OCI-LY1 (cell line): ENCODE measurements around the gene ANAPC2.

ENCODE experiments used
- H2AFZ ChIP-seq: fragments of 200-600 bp; sonication (generic), shearing (Covaris generic); 2 replicates; pipeline ENCODE4 v1.6.0; 2014; ENCODE audit warnings: antibody characterized with exemption, mild to moderate bottlenecking, low read length
- H3F3A ChIP-seq: fragments of 200-600 bp; sonication (generic), shearing (Covaris generic); 2 replicates; pipeline ENCODE4 v1.6.0; 2014; ENCODE audit warnings: mild to moderate bottlenecking, antibody characterized with exemption, low read length, moderate library complexity; ENCODE audit not compliant: insufficient read depth
- H3K27ac ChIP-seq: fragments of 200-600 bp; sonication (generic); 2 replicates; pipeline ENCODE4 v1.5.1; 2014; ENCODE audit warnings: low read length, mixed run types, mild to moderate bottlenecking, low read depth; ENCODE audit not compliant: poor library complexity, severe bottlenecking
- H3K27me3 ChIP-seq: fragments of 200-600 bp; sonication (generic); 2 replicates; pipeline ENCODE4 v1.6.0; 2014; ENCODE audit warnings: antibody characterized with exemption, mild to moderate bottlenecking, low read length, moderate library complexity; ENCODE audit not compliant: insufficient read depth
- H3K36me3 ChIP-seq: fragments of 200-600 bp; sonication (generic); 2 replicates; pipeline ENCODE4 v1.6.1; 2014; ENCODE audit warnings: mild to moderate bottlenecking, antibody characterized with exemption, low read length, moderate library complexity, mixed read lengths; ENCODE audit not compliant: insufficient read depth
- H3K4me1 ChIP-seq: fragments of 200-600 bp; sonication (generic); 2 replicates; pipeline ENCODE4 v1.5.1; 2014; ENCODE audit warnings: mild to moderate bottlenecking, low read length, moderate library complexity; ENCODE audit not compliant: insufficient read depth, severe bottlenecking
- H3K4me2 ChIP-seq: fragments of 200-600 bp; sonication (generic), shearing (Covaris generic); 2 replicates; pipeline ENCODE4 v1.6.1; 2014; ENCODE audit warnings: low read length
- H3K4me3 ChIP-seq: fragments of 200-600 bp; sonication (generic); 2 replicates; pipeline ENCODE4 v1.5.1; 2014; ENCODE audit warnings: low read length, low read depth, mild to moderate bottlenecking, mixed read lengths; ENCODE audit not compliant: poor library complexity, severe bottlenecking
- H3K79me2 ChIP-seq: fragments of 200-600 bp; shearing (Covaris generic); 2 replicates; pipeline ENCODE4 v1.6.1; 2016; ENCODE audit warnings: mixed run types, low read length, mixed read lengths; ENCODE audit not compliant: insufficient read depth
- H3K9ac ChIP-seq: fragments of 200-600 bp; sonication (generic), shearing (Covaris generic); 2 replicates; pipeline ENCODE4 v1.6.1; 2014; ENCODE audit warnings: mild to moderate bottlenecking, low read length, mixed read lengths
- H3K9me2 ChIP-seq: fragments of 200-600 bp; sonication (generic), shearing (Covaris generic); 2 replicates; pipeline ENCODE4 v1.6.1; 2014; ENCODE audit warnings: low read depth, mild to moderate bottlenecking, low read length, mixed read lengths
- H3K9me3 ChIP-seq: fragments of 200-600 bp; shearing (Covaris generic); 2 replicates; pipeline ENCODE4 v1.6.1; 2014; ENCODE audit warnings: low read length, mixed read lengths
- H4K20me1 ChIP-seq: fragments of 200-600 bp; sonication (generic), shearing (Covaris generic); 2 replicates; pipeline ENCODE4 v1.6.0; 2016; ENCODE audit warnings: mild to moderate bottlenecking, low read length; ENCODE audit not compliant: insufficient read depth
- CTCF ChIP-seq: fragments of 200-600 bp; sonication (generic), shearing (Covaris generic); IDR thresholded peaks from 2 replicates; pipeline ENCODE4 v1.5.1; 2017; ENCODE audit warnings: mild to moderate bottlenecking, antibody characterized with exemption, low read length, moderate library complexity, mixed read lengths
- EZH2 ChIP-seq: fragments of 200-600 bp; sonication (generic), shearing (Covaris generic); IDR thresholded peaks from 2 replicates; pipeline ENCODE4 v1.8.0; 2017; ENCODE audit warnings: borderline replicate concordance, mixed run types, mild to moderate bottlenecking, antibody characterized with exemption, low read length, moderate library complexity, mixed read lengths

ANAPC2 gene

GRCh38 chr9:137130176-137130755 is 58.1 kb downstream of the ANAPC2 start:
- H3K4me2 ChIP-seq = peak overlapping the region; percentile 96
- H3K4me3 ChIP-seq = peak overlapping the region; percentile 85
- H3K9me2 ChIP-seq = no peaks in the 10 kb centered on the region
- no peak overlapping the region for H3K27ac ChIP-seq
- no peaks in the 10 kb centered on the region for H3K36me3 ChIP-seq
- H2AFZ ChIP-seq = no peak overlapping the region
- peak overlapping the region; percentile 86 for H3K9ac ChIP-seq
- H3K9me3 ChIP-seq = no peaks in the 10 kb centered on the region
- peaks cover 36% of the 10 kb centered on the region for H3K4me1 ChIP-seq
- 0 out of 2 replicates have a peak, but pooled peaks cover 6% of the 10 kb centered on the region for H3K79me2 ChIP-seq
- TF ChIP-seq CTCF (no peak), EZH2 (no peak)
- H3K27me3 ChIP-seq = no peaks in the 10 kb centered on the region
- H3F3A ChIP-seq = no peaks in the 10 kb centered on the region
- no peaks in the 10 kb centered on the region for H4K20me1 ChIP-seq

- H3K9me3 ChIP-seq = no peaks in the 10 kb centered on the region
- H3K79me2 ChIP-seq = 0 out of 2 replicates have a peak, but pooled peaks cover 6% of the 10 kb centered on the region
- H3K4me3 ChIP-seq = peak overlapping the region; percentile 85
- TF ChIP-seq EZH2 (no peak), CTCF (no peak)
- H3K27ac ChIP-seq = peak overlapping the region; percentile 90
- no peaks in the 10 kb centered on the region for H4K20me1 ChIP-seq
- no peaks in the 10 kb centered on the region for H3K36me3 ChIP-seq
- peak overlapping the region; percentile 96 for H3K4me2 ChIP-seq
- no peaks in the 10 kb centered on the region for H3K27me3 ChIP-seq
- H3K9me2 ChIP-seq = no peaks in the 10 kb centered on the region
- peak overlapping the region; percentile 86 for H3K9ac ChIP-seq
- H3K4me1 ChIP-seq = peaks cover 36% of the 10 kb centered on the region
- no peak overlapping the region for H2AFZ ChIP-seq
- H3F3A ChIP-seq = no peaks in the 10 kb centered on the region
These were observed 58.7 kb downstream of the ANAPC2 start for GRCh38 chr9:137129456-137130175.

- no peaks in the 10 kb centered on the region for H3K36me3 ChIP-seq
- H3K9me3 ChIP-seq = no peaks in the 10 kb centered on the region
- H3K9ac ChIP-seq = peak overlapping the region; percentile 86
- H3K4me1 ChIP-seq = peaks cover 36% of the 10 kb centered on the region
- H3K79me2 ChIP-seq = 0 out of 2 replicates have a peak, but pooled peaks cover 6% of the 10 kb centered on the region
- TF ChIP-seq EZH2 = no peak
- no peak for TF ChIP-seq CTCF
- H3K27me3 ChIP-seq = no peaks in the 10 kb centered on the region
- H2AFZ ChIP-seq = no peak overlapping the region
- peak overlapping the region; percentile 90 for H3K27ac ChIP-seq
- no peaks in the 10 kb centered on the region for H3K9me2 ChIP-seq
- H3K4me3 ChIP-seq = peak overlapping the region; percentile 85
- no peaks in the 10 kb centered on the region for H3F3A ChIP-seq
- H3K4me2 ChIP-seq = peak overlapping the region; percentile 96
- H4K20me1 ChIP-seq = no peaks in the 10 kb centered on the region
These were observed 59.4 kb downstream of the ANAPC2 start for GRCh38 chr9:137128862-137129455.
